GM12891 (cell line): ENCODE data around the gene RTN1.
"Not testable (repeated sequence)": the region's sequence is repeated elsewhere in the genome, so short reads cannot be mapped to it uniquely, and the experiment has no call there.

Experiments
- DNase-seq: peaks from one replicate; pipeline ENCODE4 v3.0.0; 2011; ENCODE audit warnings: low spot score; ENCODE audit not compliant: insufficient read length
- FAIRE-seq: peaks from 2 replicates; lab custom pipeline; 2011; peaks lifted over from hg19 to GRCh38; lab: Jason Lieb, UNC
- PAX5 ChIP-seq: IDR thresholded peaks from 2 replicates; pipeline ENCODE4 v1.6.1; 2011; ENCODE audit warnings: low read length, moderate library complexity, mild to moderate bottlenecking; ENCODE audit not compliant: insufficient read depth, severe bottlenecking
- POLR2A ChIP-seq: IDR thresholded peaks from 2 replicates; pipeline ENCODE4 v1.6.1; 2011; ENCODE audit warnings: low read depth, low read length, control low read depth
- POLR2AphosphoS5 ChIP-seq: IDR thresholded peaks from 2 replicates; pipeline ENCODE4 v1.6.1; 2011; ENCODE audit warnings: low read depth, low read length, control low read depth
- POU2F2 ChIP-seq: IDR thresholded peaks from 2 replicates; pipeline ENCODE4 v1.6.1; 2011; ENCODE audit warnings: low read depth, mild to moderate bottlenecking, control low read depth, low read length, moderate library complexity
- SPI1 ChIP-seq: IDR thresholded peaks from 2 replicates; pipeline ENCODE4 v1.6.1; 2011; ENCODE audit warnings: low read depth, low read length, control low read depth
- TAF1 ChIP-seq: IDR thresholded peaks from 2 replicates; pipeline ENCODE4 v1.6.1; 2011; ENCODE audit warnings: low read depth, low read length, control low read depth

RTN1 gene

GRCh38 chr14:59690426-59690825 lies 180.2 kb downstream of the RTN1 start:
- FAIRE-seq (no peak), DNase-seq (no peak)

DNA sequence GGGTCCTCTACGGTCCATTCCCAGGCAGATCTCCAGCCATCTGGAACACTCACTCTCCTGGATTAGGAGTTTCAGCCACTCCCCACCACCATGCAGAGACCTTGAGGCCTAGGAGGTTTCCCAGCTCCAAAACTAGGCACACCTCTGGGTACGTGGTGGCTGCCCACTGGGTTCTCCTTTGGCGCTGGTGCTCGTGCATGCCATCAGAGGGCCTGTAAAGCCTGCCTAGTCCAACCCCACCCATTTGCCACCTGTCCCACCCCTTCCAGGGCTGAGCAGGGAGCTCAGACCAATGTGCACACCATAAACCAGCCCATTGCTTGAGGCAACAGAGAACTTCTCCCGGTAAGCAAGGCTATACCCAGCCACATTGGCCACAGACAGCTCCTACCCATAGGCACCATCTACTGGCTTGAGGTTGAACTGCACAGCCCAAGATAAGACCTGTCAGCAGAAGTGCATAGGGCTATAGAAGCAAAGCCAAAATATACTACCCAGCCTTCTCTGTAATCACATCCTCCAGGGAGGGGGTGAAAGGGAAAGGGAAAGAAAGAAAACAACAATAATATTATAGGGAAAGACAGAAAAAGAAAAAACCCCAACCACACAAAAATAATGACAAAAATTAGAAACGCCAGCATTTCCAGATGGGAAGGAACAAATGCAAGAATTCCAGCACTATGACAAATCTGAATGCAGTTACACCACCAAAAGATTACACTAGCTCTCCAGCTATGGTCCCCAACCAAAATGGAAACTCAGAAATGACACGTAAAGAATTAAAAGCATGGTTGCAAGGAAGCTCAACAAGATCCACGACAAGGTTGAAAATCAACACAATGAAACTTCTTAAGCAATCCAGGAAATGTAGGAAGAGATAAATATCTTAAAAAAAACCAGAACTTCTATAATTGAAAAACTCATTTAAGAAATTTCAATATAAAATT lies 182.1 kb downstream of the RTN1 start:
- TF ChIP-seq POU2F2 (no peak), TAF1 (no peak), POLR2AphosphoS5 (no peak), PAX5 (no peak)
- peak; percentile 69 for FAIRE-seq
- DNase-seq, result peak; percentile 12

More at GRCh38 chr14:59690426-59690825, 180.2 kb downstream of the RTN1 start:
- TF ChIP-seq POLR2AphosphoS5, result no peak
- TF ChIP-seq SPI1, result no peak
- TF ChIP-seq POLR2A, result no peak
- TF ChIP-seq PAX5, result no peak
- TF ChIP-seq POU2F2, result no peak
- TF ChIP-seq TAF1, result no peak

- DNase-seq (no peak), FAIRE-seq (no peak)
- TF ChIP-seq TAF1 (no peak), POU2F2 (no peak), SPI1 (no peak), POLR2AphosphoS5 (no peak), PAX5 (no peak), POLR2A (no peak)
Observed at GRCh38 chr14:59687663-59688062, 182.9 kb downstream of the RTN1 start.

GRCh38 chr14:59679872-59680271 lies 190.7 kb downstream of the RTN1 start:
- DNase-seq, result no peak
- no peak for FAIRE-seq
- no peak for TF ChIP-seq POLR2A
- no peak for TF ChIP-seq POLR2AphosphoS5
- TF ChIP-seq POU2F2, result no peak
- TF ChIP-seq TAF1, result no peak
- TF ChIP-seq PAX5, result no peak
- TF ChIP-seq SPI1, result no peak

- DNase-seq (no peak), FAIRE-seq (no peak)
- TF ChIP-seq PAX5 (no peak), POLR2AphosphoS5 (no peak), POLR2A (no peak), TAF1 (no peak), SPI1 (no peak), POU2F2 (no peak)
Observed at GRCh38 chr14:59678352-59678751, 192.2 kb downstream of the RTN1 start.

GRCh38 chr14:59677771-59678231 lies 192.8 kb downstream of the RTN1 start:
- DNase-seq, result no peak
- FAIRE-seq, result no peak
- TF ChIP-seq TAF1, result no peak
- TF ChIP-seq POLR2AphosphoS5, result no peak
- no peak for TF ChIP-seq POU2F2
- TF ChIP-seq PAX5, result no peak

DNA sequence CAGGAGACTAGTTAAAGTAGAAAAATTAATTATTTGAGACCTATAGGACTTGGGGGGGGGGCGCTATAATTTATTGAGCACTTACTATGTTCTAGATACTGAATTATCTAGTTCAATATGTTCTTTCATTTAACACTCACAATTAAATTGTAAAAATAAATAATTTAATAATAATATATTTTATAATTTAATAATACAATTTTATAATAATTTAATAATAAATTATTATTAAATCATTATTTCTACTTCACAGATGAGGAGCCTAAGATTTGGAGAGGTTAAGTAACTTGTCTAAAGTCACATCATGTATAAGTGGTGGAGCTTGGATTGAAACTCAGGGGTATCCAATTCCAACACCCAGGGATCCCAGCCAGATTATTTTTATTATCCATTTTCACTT lies 195.2 kb downstream of the RTN1 start:
- DNase-seq, result no peak
- no peak for FAIRE-seq
- TF ChIP-seq POU2F2 (no peak), SPI1 (no peak), POLR2A (no peak), TAF1 (no peak), PAX5 (no peak), POLR2AphosphoS5 (no peak)

- FAIRE-seq, result no peak
- DNase-seq, result no peak
- TF ChIP-seq SPI1 (no peak), POLR2A (no peak), POLR2AphosphoS5 (no peak), POU2F2 (no peak), PAX5 (no peak), TAF1 (no peak)
Observed at GRCh38 chr14:59664741-59665140, 205.8 kb downstream of the RTN1 start.

- TF ChIP-seq SPI1 (no peak), TAF1 (no peak), PAX5 (no peak), POLR2AphosphoS5 (no peak), POU2F2 (no peak), POLR2A (no peak)
- no peak for FAIRE-seq
- no peak for DNase-seq
Observed at GRCh38 chr14:59657769-59658168, 212.8 kb downstream of the RTN1 start.

GRCh38 chr14:59656473-59656872 lies 214.1 kb downstream of the RTN1 start:
- no peak for TF ChIP-seq POLR2A
- no peak for TF ChIP-seq POU2F2
- no peak for TF ChIP-seq POLR2AphosphoS5
- TF ChIP-seq PAX5, result no peak
- no peak for TF ChIP-seq SPI1
- TF ChIP-seq TAF1, result no peak
- DNase-seq (no peak), FAIRE-seq (no peak)

- not testable (repeated sequence) for DNase-seq, FAIRE-seq
Observed at GRCh38 chr14:59654131-59654530, 216.4 kb downstream of the RTN1 start.

DNA sequence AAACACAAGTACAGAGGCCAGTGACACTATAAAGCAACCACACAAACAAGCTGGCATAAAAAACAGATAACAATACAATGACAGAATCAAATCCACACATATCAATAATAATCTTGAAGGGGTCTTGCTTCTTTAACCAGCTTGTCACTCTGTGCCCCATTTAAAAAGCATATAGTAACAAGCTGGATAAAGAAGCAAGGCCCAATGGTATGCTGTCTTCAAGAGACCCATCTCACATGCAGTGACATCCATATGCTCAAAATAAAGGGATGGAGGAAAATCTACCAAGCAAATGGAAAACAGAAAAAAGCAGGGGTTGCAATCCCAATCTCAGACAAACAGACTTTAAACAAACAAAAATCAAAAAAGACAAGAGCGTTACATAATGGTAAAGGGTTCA lies 223.7 kb downstream of the RTN1 start:
- not testable (repeated sequence) for FAIRE-seq, DNase-seq
